GM04504 (cell line): ENCODE results near the gene WDR19.
"Not testable (repeated sequence)": the region's sequence is repeated elsewhere in the genome, so short reads cannot be mapped to it uniquely, and the experiment has no call there.

ENCODE experiments used
- DNase-seq: peaks from one replicate; pipeline ENCODE4 v3.0.0-alpha.2; 2012; ENCODE audit warnings: low read depth

WDR19 gene

GRCh38 chr4:39181905-39182638 is at the start of gene WDR19:
TSS of gene WDR19 (plus strand) at chr4:39182529. CDS start at chr4:39182558, 29 bp downstream.
- peak; percentile 99 for DNase-seq

GRCh38 chr4:39133623-39134022 is 48.7 kb upstream of the WDR19 start:
- no peak for DNase-seq

DNA sequence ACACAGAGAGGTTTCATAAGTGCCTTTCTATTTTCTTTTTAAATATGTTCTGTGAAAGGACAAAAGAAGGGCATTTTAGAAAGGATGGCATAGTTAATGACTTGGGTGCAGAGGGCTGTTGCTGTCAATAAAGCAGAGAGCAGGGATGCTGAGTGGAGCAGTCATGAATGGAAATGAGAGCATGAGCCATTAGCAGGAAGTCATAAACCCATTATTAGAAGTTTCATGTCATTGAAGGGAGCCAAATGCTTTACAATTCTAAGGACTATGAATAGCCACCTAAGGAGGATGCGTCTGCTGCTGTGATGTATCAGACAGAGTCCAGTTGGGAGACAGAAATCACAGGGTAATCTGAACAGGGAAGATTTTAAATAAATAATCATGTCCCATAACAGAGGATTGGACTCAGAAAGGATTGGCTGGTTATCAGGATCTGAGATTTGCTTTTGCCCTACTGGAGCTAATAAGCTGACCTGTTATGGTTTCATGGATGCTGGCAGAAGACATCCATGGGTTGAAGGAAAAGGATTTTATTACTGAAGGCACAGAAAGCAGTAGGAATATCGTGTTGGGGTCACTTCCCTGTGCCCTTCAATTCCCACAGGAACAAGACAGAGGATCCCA is 47.5 kb upstream of the WDR19 start:
- DNase-seq, result no peak

DNA sequence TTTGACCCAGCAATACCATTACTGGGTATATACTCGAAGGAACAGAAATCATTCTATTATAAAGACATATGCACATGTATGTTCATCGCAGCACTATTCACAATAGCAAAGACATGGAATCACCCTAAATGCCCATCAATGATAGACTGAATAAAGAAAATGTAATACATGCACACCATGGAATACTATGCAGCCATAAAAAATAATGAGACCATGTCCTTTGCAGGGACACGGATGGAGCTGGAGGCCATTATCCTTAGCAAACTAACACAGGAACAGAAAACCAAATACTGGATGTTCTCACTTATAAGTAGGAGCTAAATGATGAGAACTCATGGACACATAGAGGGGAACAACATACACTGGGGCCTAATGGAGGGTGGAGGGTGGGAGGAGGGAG is 44.1 kb upstream of the WDR19 start:
- not testable (repeated sequence) for DNase-seq

DNA sequence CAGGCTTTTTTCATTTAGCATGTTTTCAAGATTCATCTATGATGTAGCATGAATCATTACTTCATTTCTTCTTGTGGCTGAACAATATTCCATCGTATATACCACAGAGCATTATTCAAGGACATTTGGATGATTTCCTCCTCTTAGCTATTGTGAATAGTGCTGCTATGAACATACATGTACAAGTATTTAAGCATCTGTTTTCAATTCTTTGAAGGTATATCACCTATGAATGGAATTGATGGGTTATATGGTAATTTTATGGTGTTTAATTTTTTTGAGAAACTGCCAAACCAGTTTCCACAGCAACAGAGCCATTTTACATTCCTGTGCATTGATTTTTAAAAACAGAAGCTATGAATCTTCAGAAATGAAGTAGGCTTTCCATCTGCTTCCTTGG is 36.1 kb upstream of the WDR19 start:
- DNase-seq, result no peak

- DNase-seq, result no peak
These were observed 28.3 kb upstream of the WDR19 start for GRCh38 chr4:39154009-39154408.

- no peak for DNase-seq
These were observed 24.8 kb upstream of the WDR19 start for GRCh38 chr4:39157520-39157919.

DNA sequence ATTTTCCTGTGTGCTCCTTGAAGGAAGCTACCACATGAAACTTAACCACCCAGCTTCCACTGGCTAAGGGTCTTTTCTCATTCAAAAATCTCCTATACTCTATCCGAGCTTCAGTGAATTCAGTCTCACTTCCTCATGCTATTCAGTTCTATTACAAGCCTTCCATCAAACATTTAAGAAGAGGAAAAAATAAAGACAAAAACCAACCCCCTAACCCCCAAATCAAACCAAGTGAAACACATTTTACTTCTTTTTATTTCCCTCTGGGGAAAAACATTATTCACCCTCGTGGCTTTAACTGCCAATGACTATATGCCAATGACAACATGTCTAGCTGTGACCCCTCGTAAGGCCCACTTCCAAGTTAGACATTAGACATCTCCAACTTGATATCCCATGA is 16.2 kb upstream of the WDR19 start:
- DNase-seq, result no peak

DNA sequence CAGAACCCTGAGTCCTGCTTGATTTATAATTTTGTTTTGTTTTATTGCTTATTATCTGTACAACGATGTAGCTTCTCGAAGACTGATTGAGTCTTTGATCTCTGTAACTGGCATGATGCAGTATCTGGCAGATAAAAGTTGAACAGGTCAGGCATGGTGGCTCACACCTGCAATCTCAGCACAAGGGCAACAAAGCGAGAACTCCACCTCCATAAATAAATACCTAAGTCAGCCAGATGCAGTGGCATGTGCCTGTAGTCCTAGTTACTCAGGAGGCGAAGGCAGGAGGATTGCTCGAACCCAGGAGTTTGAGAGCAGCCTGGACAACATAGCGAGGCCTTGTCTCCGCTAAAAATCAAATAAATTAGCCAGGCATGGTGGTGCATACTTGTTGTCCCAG is 15.7 kb upstream of the WDR19 start:
- no peak for DNase-seq

GRCh38 chr4:39169426-39169825 is 12.9 kb upstream of the WDR19 start:
- no peak for DNase-seq

DNA sequence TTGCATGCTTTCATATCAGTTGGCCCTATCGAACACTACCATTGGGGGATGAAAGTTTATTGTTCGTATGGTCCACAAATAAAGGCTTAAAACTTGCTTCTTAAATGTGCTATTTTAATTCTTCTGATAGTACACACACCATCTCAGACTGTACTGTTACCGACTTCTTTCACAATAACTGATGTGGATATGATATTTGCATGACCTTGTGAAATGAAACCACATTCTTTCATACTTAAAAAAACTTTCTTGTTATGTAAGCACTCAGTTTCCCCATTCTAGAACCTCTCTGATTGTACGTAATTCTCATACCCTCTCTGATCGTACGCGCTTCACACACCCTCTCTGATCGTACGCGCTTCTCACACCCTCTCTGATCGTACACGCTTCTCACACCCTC is 12.0 kb upstream of the WDR19 start:
- DNase-seq, result no peak

- DNase-seq, result no peak
These were observed 3.6 kb upstream of the WDR19 start for GRCh38 chr4:39178706-39179105.

- DNase-seq, result no peak
These were observed 2.6 kb upstream of the WDR19 start for GRCh38 chr4:39179681-39180080.

GRCh38 chr4:39180629-39181028 is 1.7 kb upstream of the WDR19 start:
- DNase-seq, result not testable (repeated sequence)

DNA sequence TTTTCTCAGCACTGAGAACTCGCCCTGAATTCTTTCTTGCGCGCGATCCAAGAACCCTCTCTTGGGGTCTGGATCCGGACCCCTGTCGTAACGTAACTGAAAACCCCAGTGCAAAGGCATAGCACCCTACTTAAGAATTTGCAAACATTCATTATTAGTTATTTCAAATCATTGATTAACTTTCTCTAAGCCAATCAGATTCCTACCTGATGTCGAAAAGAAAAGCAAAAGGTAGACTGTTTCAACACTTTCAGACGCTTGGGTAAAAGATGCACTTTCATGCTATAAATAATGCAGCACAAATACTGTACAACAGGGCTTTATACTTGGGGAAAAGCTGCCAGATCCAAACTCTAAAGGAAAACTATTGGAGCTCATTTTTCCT is 817 bp upstream of the WDR19 start:
- no peak for DNase-seq

GRCh38 chr4:39201963-39202362 is 19.6 kb downstream of the WDR19 start:
- DNase-seq, result no peak

GRCh38 chr4:39204543-39204942 is 22.2 kb downstream of the WDR19 start:
- DNase-seq, result no peak

GRCh38 chr4:39205000-39205399 is 22.7 kb downstream of the WDR19 start:
- no peak for DNase-seq

GRCh38 chr4:39205476-39205875 is 23.1 kb downstream of the WDR19 start:
- DNase-seq, result no peak

- no peak for DNase-seq
These were observed 45.6 kb downstream of the WDR19 start for GRCh38 chr4:39227906-39228305.

DNA sequence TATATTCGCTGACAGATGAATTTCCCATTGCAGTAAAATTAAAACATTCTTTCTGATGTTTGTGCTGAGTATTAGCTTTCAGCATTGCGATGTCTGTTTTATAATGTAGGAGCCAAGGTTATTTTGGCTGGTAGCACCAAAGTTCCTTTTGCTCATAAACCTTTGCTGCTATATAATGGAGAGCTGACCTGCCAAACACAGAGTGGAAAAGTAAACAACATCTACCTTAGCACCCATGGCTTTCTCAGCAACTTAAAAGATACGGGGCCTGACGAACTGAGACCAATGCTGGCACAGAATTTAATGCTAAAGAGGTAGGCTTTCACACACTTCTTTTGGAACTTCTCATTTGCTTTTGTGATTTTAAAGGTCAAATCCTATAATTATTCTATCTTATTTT is 46.0 kb downstream of the WDR19 start:
- no peak for DNase-seq

- DNase-seq, result no peak
These were observed 48.1 kb downstream of the WDR19 start for GRCh38 chr4:39230462-39230861.

DNA sequence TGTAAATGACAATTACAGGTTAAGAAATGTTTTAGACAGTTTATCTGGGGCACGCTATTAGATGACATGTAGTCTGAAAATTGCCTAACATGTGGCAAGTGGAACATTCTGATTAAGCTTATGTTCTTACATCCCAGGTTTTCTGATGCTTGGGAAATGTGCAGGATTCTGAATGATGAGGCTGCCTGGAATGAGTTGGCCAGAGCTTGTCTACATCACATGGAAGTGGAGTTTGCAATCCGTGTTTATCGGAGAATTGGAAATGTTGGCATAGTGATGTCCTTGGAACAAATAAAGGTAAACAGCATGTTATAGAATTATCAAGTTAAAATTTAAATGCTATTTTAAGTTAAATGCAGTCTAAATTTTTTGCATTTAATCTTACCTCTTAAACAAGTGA is 49.3 kb downstream of the WDR19 start:
- DNase-seq, result no peak

DNA sequence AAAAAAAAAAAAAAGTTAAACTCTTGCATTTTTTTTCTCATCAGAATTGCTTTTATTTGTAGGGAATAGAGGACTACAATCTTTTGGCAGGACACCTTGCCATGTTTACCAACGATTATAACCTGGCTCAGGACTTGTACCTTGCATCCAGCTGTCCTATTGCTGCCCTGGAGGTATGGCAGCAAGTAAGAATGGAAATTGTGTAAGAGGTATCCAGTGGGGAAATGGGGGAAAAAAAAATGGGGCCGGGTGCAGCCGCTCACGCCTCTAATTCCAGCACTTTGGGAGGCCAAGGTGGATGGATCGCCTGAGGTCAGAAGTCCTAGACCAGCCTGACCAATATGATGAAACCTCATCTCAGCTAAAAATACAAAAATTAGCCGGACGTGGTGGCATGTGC is 49.8 kb downstream of the WDR19 start:
- DNase-seq, result no peak
